ENCODE measurements around the gene RYR1.
"Not testable (repeated sequence)": the region's sequence is repeated elsewhere in the genome, so short reads cannot be mapped to it uniquely, and the experiment has no call there.

RYR1 gene

GRCh38 chr19:38488776-38489481, 55.4 kb downstream of the RYR1 start:
- DNase-seq (ENCODE audit: low read depth in 3 of 3) = no peak

- DNase-seq (ENCODE audit: low read depth in 3 of 3) = no peak
Observed at GRCh38 chr19:38490861-38491260, 57.4 kb downstream of the RYR1 start.

- DNase-seq (ENCODE audit: low read depth in 3 of 3) = no peak
Observed at GRCh38 chr19:38492181-38492813, 58.8 kb downstream of the RYR1 start.

DNA sequence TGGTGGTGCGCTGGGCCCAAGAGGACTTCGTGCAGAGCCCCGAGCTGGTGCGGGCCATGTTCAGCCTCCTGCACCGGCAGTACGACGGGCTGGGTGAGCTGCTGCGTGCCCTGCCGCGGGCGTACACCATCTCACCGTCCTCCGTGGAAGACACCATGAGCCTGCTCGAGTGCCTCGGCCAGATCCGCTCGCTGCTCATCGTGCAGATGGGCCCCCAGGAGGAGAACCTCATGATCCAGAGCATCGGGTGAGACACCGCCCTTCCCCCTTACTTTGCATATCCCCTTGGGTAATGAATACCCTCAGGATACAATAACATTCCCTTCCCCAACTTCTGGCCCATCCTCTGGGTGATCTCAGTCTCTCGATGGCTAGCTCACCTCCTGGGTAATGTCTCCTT, 60.9 kb downstream of the RYR1 start:
- DNase-seq (ENCODE audit: low read depth in 3 of 3) = no peak

DNA sequence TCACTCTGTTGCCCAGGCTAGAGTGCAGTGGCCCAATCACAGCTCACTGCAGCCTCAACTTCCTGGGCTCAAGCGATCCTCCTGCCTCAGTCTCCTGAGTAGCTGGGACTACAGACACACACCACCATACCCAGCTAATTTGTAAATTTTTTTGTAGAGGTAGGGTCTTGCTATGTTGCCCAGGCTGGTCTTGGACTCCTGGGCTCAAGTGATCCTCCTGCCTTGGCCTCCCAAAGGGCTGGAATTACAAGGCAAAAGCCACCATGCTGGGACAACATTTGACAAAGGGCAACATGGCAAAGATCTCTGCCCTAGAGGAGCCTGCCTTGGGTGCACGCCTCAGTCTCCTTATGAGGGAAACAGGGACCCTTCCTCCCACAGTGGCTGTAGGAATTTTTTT, 61.9 kb downstream of the RYR1 start:
- not testable (repeated sequence) for DNase-seq (ENCODE audit: low read depth in 3 of 3)

DNA sequence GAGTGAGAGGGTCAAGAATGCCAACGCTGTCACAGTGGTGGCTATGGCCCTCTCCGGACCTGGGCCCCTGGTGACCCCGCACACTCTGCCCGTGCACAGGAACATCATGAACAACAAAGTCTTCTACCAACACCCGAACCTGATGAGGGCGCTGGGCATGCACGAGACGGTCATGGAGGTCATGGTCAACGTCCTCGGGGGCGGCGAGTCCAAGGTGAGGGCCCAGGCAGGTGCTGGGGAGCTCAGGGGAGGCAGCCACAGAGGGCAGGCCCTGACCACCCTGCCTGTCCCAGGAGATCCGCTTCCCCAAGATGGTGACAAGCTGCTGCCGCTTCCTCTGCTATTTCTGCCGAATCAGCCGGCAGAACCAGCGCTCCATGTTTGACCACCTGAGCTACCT, 62.6 kb downstream of the RYR1 start:
- no peak for DNase-seq (ENCODE audit: low read depth in 3 of 3)

DNA sequence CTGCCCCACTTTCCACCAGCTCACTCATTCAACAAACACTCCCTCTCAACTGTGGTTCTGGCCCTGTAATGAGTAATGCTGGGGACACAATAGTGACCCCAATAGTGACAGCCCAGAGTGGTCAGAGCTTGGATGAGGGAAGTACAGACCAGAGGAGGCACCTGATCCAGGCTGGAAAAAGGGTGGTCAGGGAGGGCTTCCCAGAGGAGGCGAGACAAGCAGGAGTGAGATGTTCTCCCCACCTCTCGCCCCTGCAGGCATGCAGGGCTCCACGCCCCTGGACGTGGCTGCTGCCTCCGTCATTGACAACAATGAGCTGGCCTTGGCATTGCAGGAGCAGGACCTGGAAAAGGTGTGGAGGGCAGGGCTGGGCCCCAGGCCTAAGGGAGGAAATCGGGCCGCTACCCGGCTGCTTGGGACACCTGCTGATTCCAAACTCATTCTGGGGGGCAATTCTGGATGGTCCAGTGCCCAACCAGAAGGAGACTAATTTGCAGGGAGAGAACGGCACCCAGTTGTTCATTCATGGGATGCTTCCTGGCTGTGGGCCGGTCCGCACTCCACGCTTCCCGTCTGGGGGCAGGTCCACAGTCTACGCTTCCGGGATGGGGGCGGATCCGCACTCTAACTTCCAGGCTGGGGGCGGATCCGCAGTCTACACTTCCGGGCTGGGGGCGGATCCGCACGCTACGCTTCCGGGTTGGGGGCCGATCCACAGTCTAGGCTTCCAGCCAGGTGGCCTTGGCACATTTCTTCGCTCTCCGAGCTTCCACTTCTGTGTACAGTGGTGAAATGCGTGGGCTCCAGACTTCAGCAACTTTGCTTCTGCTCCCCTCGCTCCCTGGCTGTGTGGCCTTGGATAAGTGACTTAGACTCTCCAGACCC, 63.4 kb downstream of the RYR1 start:
- DNase-seq (ENCODE audit: low read depth in 3 of 3) = no peak

DNA sequence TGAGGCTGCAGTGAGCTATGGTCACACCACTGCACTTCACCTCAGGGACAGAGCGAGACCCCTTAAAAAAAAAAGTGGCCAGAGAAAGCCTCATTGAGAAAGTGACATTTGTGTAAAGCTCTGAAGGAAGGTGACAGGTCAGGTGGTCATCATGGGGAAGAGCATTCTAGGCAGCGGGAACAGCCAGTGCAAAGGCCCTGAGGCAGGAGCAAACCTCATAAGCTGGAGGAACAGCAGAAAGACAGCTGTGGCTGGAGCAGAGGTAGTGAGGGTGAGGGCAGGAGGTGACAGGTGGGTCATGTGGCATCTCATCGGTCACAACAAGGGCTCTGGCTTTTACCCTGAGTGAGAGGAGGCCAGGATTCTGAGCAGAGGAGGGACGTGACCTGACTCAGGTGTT, 64.4 kb downstream of the RYR1 start:
- DNase-seq (ENCODE audit: low read depth in 3 of 3) = no peak

- no peak for DNase-seq (ENCODE audit: low read depth in 3 of 3)
Observed at GRCh38 chr19:38499532-38499931, 66.0 kb downstream of the RYR1 start.

GRCh38 chr19:38500450-38500849, 67.0 kb downstream of the RYR1 start:
- DNase-seq (ENCODE audit: low read depth in 3 of 3) = no peak

GRCh38 chr19:38502410-38503076, 69.1 kb downstream of the RYR1 start:
- DNase-seq (ENCODE audit: low read depth in 3 of 3) = no peak

- DNase-seq (ENCODE audit: low read depth in 3 of 3) = no peak
Observed at GRCh38 chr19:38503077-38503410, 69.6 kb downstream of the RYR1 start.

- no peak for DNase-seq (ENCODE audit: low read depth in 3 of 3)
Observed at GRCh38 chr19:38505958-38506357, 72.5 kb downstream of the RYR1 start.

- DNase-seq (ENCODE audit: low read depth in 3 of 3) = no peak
Observed at GRCh38 chr19:38506375-38506722, 72.9 kb downstream of the RYR1 start.

- peak; percentile 57 to 97 (median 82) for DNase-seq (ENCODE audit: low read depth in 3 of 3)
Observed at GRCh38 chr19:38506723-38507550, 73.4 kb downstream of the RYR1 start.

DNA sequence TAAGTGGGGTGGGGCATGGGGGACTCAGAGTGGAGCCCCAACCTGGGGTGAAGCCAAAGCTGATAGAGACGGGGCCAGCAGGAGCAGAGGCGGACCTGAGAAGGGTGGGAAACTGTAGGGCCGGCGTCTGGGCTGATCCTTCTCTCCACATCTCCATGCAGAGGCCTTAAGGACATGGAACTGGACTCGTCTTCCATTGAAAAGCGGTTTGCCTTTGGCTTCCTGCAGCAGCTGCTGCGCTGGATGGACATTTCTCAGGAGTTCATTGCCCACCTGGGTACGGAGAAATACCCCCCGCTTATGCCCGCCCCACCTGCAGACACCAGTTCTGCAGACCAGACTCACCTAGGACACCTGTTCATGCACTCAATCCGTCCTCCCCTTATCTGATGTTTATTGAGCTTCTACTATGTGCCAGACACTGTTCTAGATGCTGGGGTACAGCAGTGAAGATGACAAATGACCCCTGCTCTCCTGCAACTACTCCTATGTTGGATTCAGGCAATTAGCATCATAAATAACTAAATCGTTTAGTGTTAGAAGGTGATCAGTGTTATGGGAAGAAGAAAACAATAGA, 74.1 kb downstream of the RYR1 start:
- DNase-seq (ENCODE audit: low read depth in 3 of 3) = no peak

DNA sequence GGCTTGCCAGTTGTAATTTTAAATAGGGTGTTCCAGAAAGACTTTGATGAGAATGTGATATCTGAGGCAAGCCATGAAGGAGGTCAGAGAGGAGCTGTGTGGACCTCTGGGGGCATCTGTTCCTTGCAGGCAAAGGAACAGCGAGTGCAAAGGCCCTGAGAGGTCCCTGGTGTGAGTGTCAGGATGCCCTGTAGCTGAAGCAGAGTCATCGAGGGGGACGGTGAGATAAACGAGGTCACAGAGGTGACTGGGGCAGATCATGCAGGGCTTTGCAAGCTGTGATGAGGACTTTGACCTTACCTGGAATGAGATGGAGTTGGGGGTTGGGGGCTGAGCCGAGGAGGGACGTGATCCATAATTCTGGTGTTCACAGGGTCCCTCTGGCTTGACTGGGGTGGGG, 75.0 kb downstream of the RYR1 start:
- no peak for DNase-seq (ENCODE audit: low read depth in 3 of 3)

GRCh38 chr19:38509027-38509426, 75.5 kb downstream of the RYR1 start:
- no peak for DNase-seq (ENCODE audit: low read depth in 3 of 3)

- DNase-seq (ENCODE audit: low read depth in 3 of 3) = no peak
Observed at GRCh38 chr19:38511074-38511708, 77.7 kb downstream of the RYR1 start.

GRCh38 chr19:38512277-38512676, 78.8 kb downstream of the RYR1 start:
- DNase-seq (ENCODE audit: low read depth in 3 of 3) = no peak

DNA sequence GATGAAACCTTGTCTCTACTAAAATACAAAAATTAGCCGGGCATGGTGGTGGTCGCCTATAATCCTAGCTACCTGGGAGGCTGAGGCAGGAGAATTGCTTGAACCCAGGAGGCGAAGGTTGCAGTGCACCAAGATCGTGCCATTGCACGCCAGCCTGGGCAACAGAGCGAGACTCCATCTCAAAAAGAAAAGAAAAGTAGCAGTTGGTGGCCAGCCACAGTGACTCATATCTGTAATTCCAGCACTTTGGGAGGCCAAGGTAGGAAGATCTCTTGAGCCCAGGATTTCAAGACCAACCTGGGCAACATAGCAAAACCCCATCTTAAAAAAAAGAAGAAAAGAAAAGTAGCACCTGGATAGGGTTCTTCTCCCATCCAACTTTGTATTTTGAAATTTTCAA, 79.7 kb downstream of the RYR1 start:
- DNase-seq (ENCODE audit: low read depth in 3 of 3) = not testable (repeated sequence)

Data from stimulated activated CD4-positive, alpha-beta T cell treated with anti-CD3 and anti-CD28 coated beads, TNF-alpha, amount 100 ng/mL, for 48 hours (primary cell).